GM18873 (cell line): Measurements from ENCODE around the gene SLC25A25.
"Not testable (repeated sequence)": the region's sequence is repeated elsewhere in the genome, so short reads cannot be mapped to it uniquely, and the experiment has no call there.

ENCODE experiments used
- ATAC-seq: cut with Tn5 transposase; IDR thresholded peaks from one replicate; pipeline ENCODE4 v1.9.1; 2021; ENCODE audit warnings: mild to moderate bottlenecking, moderate library complexity, moderate number of reproducible peaks; ENCODE audit not compliant: unreplicated experiment, low FRiP score

Gene SLC25A25

GRCh38 chr9:128121466-128121810 is 53.4 kb downstream of the SLC25A25 start:
- ATAC-seq: no peak

- no peak for ATAC-seq
These were observed 54.1 kb downstream of the SLC25A25 start for GRCh38 chr9:128121924-128122808.

GRCh38 chr9:128122809-128123175 is 54.8 kb downstream of the SLC25A25 start:
- ATAC-seq: no peak

- ATAC-seq: no peak
These were observed 55.5 kb downstream of the SLC25A25 start for GRCh38 chr9:128123451-128124080.

- ATAC-seq: no peak
These were observed 56.4 kb downstream of the SLC25A25 start for GRCh38 chr9:128124451-128124850.

GRCh38 chr9:128124873-128125579 is 57.0 kb downstream of the SLC25A25 start:
- ATAC-seq: no peak

GRCh38 chr9:128125580-128126354 is 57.7 kb downstream of the SLC25A25 start:
- ATAC-seq: no peak

- peak; percentile 27 for ATAC-seq
These were observed 59.5 kb downstream of the SLC25A25 start, which contains the start of gene PTGES2 for GRCh38 chr9:128127568-128127989. Gene PTGES2, minus strand, starts transcription at chr9:128127729. Its CDS starts 12 bp downstream, at chr9:128127717.

GRCh38 chr9:128127990-128128835 is 60.2 kb downstream of the SLC25A25 start:
- ATAC-seq: peak; percentile 56

GRCh38 chr9:128128836-128129590 is 61.0 kb downstream of the SLC25A25 start:
- no peak for ATAC-seq

GRCh38 chr9:128129976-128130590 is 62.1 kb downstream of the SLC25A25 start:
- not testable (repeated sequence) for ATAC-seq

- not testable (repeated sequence) for ATAC-seq
These were observed 62.6 kb downstream of the SLC25A25 start for GRCh38 chr9:128130651-128131050.

- not testable (repeated sequence) for ATAC-seq
These were observed 63.3 kb downstream of the SLC25A25 start for GRCh38 chr9:128131346-128131745.

- not testable (repeated sequence) for ATAC-seq
These were observed 64.1 kb downstream of the SLC25A25 start for GRCh38 chr9:128132139-128132538.

GRCh38 chr9:128135561-128135960 is 67.5 kb downstream of the SLC25A25 start:
- ATAC-seq: not testable (repeated sequence)

GRCh38 chr9:128136816-128137793 is 69.1 kb downstream of the SLC25A25 start:
- ATAC-seq: no peak

- no peak for ATAC-seq
These were observed 70.0 kb downstream of the SLC25A25 start for GRCh38 chr9:128138001-128138400.
